Loucy (cell line): ENCODE results near the gene NDUFA3.

Source experiments
- H2AFZ ChIP-seq: fragments of 200-600 bp; sonication (generic); 2 replicates; pipeline ENCODE4 v1.6.0; 2016; ENCODE audit warnings: antibody characterized with exemption, mild to moderate bottlenecking, low read length, moderate library complexity
- H3F3A ChIP-seq: fragments of 200-600 bp; 2 replicates; pipeline ENCODE4 v1.6.0; 2016; ENCODE audit warnings: antibody characterized with exemption, low read depth, mild to moderate bottlenecking
- H3K27me3 ChIP-seq: fragments of 200-600 bp; sonication (generic); 2 replicates; pipeline ENCODE4 v1.6.1; 2014; ENCODE audit warnings: low read length, mild to moderate bottlenecking; ENCODE audit not compliant: insufficient read depth, poor library complexity, severe bottlenecking
- H3K36me3 ChIP-seq: fragments of 200-600 bp; sonication (generic); 2 replicates; pipeline ENCODE4 v1.6.1; 2016; ENCODE audit warnings: low read length; ENCODE audit not compliant: insufficient read depth
- H3K4me1 ChIP-seq: fragments of 200-600 bp; sonication (generic); 2 replicates; pipeline ENCODE4 v1.5.1; 2014; ENCODE audit warnings: low read length, mild to moderate bottlenecking; ENCODE audit not compliant: insufficient read depth, poor library complexity, severe bottlenecking
- H3K4me2 ChIP-seq: fragments of 200-600 bp; sonication (generic); 2 replicates; pipeline ENCODE4 v1.6.0; 2014; ENCODE audit warnings: antibody characterized with exemption, low read length, low read depth, mild to moderate bottlenecking; ENCODE audit not compliant: poor library complexity, severe bottlenecking
- H3K4me3 ChIP-seq: fragments of 200-600 bp; sonication (generic); 2 replicates; pipeline ENCODE4 v1.5.1; 2014; ENCODE audit warnings: low read length, mild to moderate bottlenecking, mixed read lengths; ENCODE audit not compliant: poor library complexity, severe bottlenecking
- H3K79me2 ChIP-seq: fragments of 200-600 bp; sonication (generic); 2 replicates; pipeline ENCODE4 v1.6.1; 2014; ENCODE audit warnings: low read length; ENCODE audit not compliant: insufficient read depth
- H3K9ac ChIP-seq: fragments of 200-600 bp; sonication (generic); 2 replicates; pipeline ENCODE4 v1.6.0; 2014; ENCODE audit warnings: mild to moderate bottlenecking, low read depth, low read length, moderate library complexity; ENCODE audit not compliant: poor library complexity, severe bottlenecking
- H3K9me2 ChIP-seq: fragments of 200-600 bp; sonication (generic); replicated peaks from 2 replicates; pipeline ENCODE4 v1.6.1; 2016; ENCODE audit warnings: low read depth, low read length, mixed read lengths
- H3K9me3 ChIP-seq: fragments of 200-600 bp; sonication (generic); 2 replicates; pipeline ENCODE4 v1.6.1; 2014; ENCODE audit warnings: mild to moderate bottlenecking, antibody characterized with exemption, low read length, low read depth; ENCODE audit not compliant: insufficient read depth
- H4K20me1 ChIP-seq: fragments of 200-600 bp; sonication (generic); 2 replicates; pipeline ENCODE4 v1.6.0; 2014; ENCODE audit warnings: antibody characterized with exemption, low read length, mild to moderate bottlenecking; ENCODE audit not compliant: insufficient read depth, poor library complexity, severe bottlenecking
- EZH2phosphoT487 ChIP-seq: fragments of 200-600 bp; IDR thresholded peaks from 2 replicates; pipeline ENCODE4 v1.6.1; 2018; ENCODE audit warnings: antibody characterized with exemption, mild to moderate bottlenecking, moderate library complexity, borderline replicate concordance
- TF ChIP-seq, protein P1 (sequence below): fragments of 200-600 bp; sonication (generic); conservative IDR thresholded peaks from 2 replicates; pipeline ENCODE4 v1.5.1; 2014; ENCODE audit warnings: mild to moderate bottlenecking, antibody characterized with exemption, low read length

NDUFA3 gene

DNA sequence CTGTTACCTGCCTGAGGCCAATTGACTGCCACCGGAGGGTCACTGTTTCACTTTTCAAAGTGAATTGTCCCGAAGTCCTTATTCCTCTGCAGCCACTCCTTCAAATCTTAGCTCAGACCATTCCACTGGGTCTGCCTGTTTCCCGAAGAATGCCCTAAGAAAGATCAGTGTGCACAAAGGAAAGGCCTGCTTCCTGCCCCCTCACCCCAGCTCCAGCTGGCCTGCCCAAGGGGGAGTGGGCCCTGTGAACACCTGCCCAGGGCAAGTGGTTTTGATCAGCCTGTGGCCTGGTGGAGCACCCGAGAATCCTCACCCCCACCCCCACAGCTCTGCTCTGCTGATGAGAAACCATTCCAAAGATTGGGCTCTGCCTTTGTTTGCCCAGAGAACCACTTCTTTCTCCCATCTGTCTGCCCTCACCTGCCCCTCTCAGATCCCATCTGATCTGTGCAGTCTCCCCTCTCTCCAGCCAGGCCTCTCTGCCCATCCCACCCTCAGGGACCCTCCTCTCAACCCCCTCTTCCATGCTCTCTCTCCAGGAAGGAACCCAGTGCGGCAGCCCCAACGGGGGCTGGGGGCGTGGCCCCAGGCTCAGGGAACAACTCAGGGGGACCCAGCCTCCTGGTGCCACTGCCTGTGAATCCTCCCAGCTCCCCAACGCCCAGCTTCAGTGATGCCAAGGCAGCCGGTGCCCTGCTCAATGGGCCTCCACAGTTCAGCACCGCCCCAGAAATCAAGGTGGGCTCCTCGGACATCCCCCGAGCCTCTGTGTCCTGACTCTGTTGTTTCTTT, 46.6 kb downstream of the NDUFA3 start:
- H4K20me1 ChIP-seq, result peaks cover 10% of the 10 kb centered on the region
- no peak overlapping the region for H3K4me3 ChIP-seq
- TF ChIP-seq, protein P1, sequence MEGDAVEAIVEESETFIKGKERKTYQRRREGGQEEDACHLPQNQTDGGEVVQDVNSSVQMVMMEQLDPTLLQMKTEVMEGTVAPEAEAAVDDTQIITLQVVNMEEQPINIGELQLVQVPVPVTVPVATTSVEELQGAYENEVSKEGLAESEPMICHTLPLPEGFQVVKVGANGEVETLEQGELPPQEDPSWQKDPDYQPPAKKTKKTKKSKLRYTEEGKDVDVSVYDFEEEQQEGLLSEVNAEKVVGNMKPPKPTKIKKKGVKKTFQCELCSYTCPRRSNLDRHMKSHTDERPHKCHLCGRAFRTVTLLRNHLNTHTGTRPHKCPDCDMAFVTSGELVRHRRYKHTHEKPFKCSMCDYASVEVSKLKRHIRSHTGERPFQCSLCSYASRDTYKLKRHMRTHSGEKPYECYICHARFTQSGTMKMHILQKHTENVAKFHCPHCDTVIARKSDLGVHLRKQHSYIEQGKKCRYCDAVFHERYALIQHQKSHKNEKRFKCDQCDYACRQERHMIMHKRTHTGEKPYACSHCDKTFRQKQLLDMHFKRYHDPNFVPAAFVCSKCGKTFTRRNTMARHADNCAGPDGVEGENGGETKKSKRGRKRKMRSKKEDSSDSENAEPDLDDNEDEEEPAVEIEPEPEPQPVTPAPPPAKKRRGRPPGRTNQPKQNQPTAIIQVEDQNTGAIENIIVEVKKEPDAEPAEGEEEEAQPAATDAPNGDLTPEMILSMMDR, result no peak
- TF ChIP-seq EZH2phosphoT487, result no peak
- H3K36me3 ChIP-seq, result peaks cover 95% of the 10 kb centered on the region; the same call in 1 of the 2 replicates
- H3K9ac ChIP-seq, result no peak overlapping the region
- H2AFZ ChIP-seq, result no peak overlapping the region
- H3K27me3 ChIP-seq, result no peaks in the 10 kb centered on the region
- no peaks in the 10 kb centered on the region for H3K4me1 ChIP-seq
- H3K4me2 ChIP-seq, result no peak overlapping the region
- H3F3A ChIP-seq, result peaks cover 4% of the 10 kb centered on the region; the same call in 1 of the 2 replicates
- H3K9me3 ChIP-seq, result no peaks in the 10 kb centered on the region
- H3K79me2 ChIP-seq, result no peaks in the 10 kb centered on the region
- H3K9me2 ChIP-seq, result no peaks in the 10 kb centered on the region

DNA sequence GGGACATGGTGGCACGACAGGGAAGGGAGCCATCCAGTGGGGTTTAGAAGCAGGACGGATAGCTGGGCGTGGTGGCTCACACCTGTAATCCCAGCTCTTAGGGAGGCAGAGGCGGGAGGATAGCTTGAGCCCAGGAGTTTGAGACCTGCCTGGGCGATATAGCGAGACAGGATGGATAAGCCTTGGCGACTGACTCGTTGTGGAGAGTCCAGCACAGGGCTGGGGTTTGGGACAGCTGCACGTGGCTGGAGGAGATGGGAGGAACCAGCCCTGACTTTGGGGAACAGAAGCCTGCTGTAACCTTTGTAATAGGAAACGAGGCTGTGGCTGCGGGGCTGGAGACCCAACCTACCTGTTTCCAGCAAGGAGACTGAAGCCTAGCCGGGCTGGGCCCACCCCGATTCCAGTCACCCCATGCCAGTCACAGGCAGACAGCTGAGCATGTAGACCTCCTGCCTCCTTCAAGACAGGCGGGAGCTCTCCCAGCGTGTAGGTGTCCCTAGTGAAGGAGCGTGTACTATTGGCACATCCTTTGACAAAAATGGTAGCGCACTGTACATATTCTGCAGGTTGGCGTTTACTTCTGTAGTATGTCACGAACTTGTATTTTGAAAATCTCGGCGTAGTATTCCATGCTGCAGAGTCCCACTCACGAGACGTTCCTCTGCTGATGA, 48.8 kb downstream of the NDUFA3 start:
- Histone ChIP-seq H3K9ac (no peak overlapping the region), H3K4me1 (no peaks in the 10 kb centered on the region), H2AFZ (no peak overlapping the region), H3K9me2 (no peaks in the 10 kb centered on the region), H3K9me3 (no peaks in the 10 kb centered on the region), H3K36me3 (peaks cover 95% of the 10 kb centered on the region; the same call in 1 of the 2 replicates), H4K20me1 (peaks cover 4% of the 10 kb centered on the region), H3K27me3 (no peaks in the 10 kb centered on the region), H3K4me2 (no peak overlapping the region), H3F3A (peaks cover 10% of the 10 kb centered on the region; the same call in 1 of the 2 replicates), H3K4me3 (no peak overlapping the region), H3K79me2 (no peaks in the 10 kb centered on the region; the same call in 1 of the 2 replicates)
- no peak for TF ChIP-seq EZH2phosphoT487
- TF ChIP-seq, protein P1, result no peak

DNA sequence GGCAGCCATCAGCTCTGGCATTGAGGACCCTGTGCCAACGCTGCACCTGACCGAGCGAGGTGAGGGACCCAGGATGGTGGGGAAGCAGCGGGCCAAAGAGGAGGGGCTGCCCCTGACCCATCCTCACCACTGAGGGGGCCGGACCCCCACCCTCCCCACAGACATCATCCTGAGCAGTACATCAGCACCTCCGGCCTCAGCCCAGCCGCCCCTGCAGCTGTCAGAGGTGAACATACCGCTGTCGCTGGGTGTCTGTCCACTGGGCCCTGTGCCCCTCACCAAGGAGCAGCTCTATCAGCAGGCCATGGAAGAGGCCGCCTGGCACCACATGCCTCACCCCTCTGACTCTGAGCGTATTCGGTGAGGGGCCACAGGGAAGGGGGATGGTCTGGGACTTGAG, 49.6 kb downstream of the NDUFA3 start:
- Histone ChIP-seq H3K9me3 (no peaks in the 10 kb centered on the region), H3K79me2 (peaks cover 4% of the 10 kb centered on the region; the same call in 1 of the 2 replicates), H3K9me2 (no peaks in the 10 kb centered on the region), H3K4me2 (no peak overlapping the region), H2AFZ (no peak overlapping the region), H3F3A (peaks cover 10% of the 10 kb centered on the region; the same call in 1 of the 2 replicates), H3K36me3 (peaks cover 91% of the 10 kb centered on the region; the same call in 1 of the 2 replicates), H3K4me1 (no peaks in the 10 kb centered on the region), H3K9ac (no peak overlapping the region), H3K4me3 (no peak overlapping the region), H4K20me1 (peaks cover 3% of the 10 kb centered on the region), H3K27me3 (no peaks in the 10 kb centered on the region)
- no peak for TF ChIP-seq EZH2phosphoT487
- TF ChIP-seq, protein P1, result no peak
